SIG-M5 (cell line): Measurements from ENCODE around the gene PTGR3.

ENCODE experiments used
- DNase-seq: peaks from one replicate; lab custom pipeline; 2025; lab: John Stamatoyannopoulos, UW

Gene PTGR3, protein sequence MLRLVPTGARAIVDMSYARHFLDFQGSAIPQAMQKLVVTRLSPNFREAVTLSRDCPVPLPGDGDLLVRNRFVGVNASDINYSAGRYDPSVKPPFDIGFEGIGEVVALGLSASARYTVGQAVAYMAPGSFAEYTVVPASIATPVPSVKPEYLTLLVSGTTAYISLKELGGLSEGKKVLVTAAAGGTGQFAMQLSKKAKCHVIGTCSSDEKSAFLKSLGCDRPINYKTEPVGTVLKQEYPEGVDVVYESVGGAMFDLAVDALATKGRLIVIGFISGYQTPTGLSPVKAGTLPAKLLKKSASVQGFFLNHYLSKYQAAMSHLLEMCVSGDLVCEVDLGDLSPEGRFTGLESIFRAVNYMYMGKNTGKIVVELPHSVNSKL

GRCh38 chr18:75209129-75209950 is at the start of gene PTGR3:
TSS of gene PTGR3 (minus strand) at chr18:75209139. CDS start at chr18:75209058, 81 bp downstream.
- DNase-seq = peak; percentile 35

DNA sequence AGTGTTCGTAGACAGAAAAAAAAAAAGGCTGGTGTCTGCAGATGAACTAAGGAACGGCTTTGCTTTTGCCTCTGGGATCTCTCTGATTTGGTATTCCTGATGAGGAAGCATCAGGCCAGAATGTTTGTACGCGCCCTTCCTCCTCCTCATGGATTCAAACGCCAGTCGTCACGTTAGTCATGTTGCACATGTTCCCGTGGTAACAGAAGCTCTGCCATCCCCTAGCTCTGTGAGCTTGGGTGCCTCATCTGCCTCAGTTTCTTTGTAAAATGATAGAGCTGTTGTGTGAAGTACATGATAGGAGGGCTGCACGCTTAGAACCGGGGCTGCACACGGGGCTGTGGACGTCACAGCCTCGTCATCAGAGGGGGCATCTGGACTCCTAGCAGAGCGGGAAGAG is 48.7 kb upstream of the PTGR3 start:
- DNase-seq = no peak

GRCh38 chr18:75256376-75256775 is 47.4 kb upstream of the PTGR3 start:
- no peak for DNase-seq

GRCh38 chr18:75255094-75255493 is 46.2 kb upstream of the PTGR3 start:
- DNase-seq = no peak

DNA sequence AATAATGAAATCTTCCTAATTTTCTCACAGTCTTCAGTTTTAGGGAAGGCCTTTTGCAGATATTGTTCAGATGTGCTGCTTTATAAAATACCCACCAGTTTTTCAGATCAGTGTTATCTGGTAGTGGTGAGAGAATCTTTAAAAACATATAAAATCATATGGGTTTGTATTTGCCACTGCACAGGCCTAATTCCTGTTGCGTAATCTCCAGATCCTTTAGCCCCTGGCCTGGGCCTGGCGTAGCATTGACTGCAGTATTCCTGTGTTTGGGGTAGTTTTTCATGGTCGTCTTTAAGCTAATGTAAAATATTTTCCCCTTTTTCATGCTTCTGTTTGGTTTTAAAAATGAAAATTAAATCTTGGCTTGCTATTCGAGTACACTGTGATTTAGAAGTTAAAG is 44.8 kb upstream of the PTGR3 start:
- DNase-seq = no peak

GRCh38 chr18:75253043-75253442 is 44.1 kb upstream of the PTGR3 start:
- DNase-seq = no peak

DNA sequence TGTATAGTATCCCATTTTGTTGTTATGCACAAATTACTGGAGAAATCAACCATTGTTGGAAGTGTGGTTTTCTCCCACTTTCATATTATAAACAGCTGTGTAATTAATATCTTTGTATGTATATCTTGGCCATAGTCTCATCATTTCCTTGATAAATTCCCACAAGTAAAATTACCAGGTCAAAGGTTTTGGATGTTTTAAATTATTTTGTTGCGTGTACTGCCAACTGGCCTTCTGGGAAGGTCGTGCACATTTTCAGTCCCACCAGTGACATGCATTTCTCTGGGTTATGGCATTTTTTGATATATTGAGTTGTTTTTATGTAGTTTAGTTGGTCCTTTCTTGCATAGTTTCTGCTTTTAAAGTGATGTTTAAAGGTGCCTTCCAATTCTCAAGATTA is 43.2 kb upstream of the PTGR3 start:
- DNase-seq = no peak

- DNase-seq = no peak
Measured at GRCh38 chr18:75251466-75251865, 42.5 kb upstream of the PTGR3 start.

DNA sequence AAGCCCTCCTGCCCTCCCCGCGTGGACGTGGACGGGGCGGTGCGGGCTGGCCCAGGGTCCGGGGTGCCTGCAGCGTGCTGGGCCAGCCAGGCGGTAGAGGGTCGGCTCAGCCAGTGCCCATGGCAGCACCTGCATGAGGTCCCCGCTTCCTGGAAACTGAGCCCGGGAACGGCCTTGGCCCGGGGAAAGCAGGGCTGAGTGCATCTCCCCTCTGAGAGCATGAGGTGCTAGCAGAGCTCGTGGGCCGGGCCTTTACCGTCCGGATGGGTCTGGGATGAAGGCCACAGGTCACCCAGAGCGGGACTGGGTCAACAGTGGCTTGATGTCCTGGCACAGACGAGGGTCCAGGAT is 41.5 kb upstream of the PTGR3 start:
- DNase-seq = no peak

DNA sequence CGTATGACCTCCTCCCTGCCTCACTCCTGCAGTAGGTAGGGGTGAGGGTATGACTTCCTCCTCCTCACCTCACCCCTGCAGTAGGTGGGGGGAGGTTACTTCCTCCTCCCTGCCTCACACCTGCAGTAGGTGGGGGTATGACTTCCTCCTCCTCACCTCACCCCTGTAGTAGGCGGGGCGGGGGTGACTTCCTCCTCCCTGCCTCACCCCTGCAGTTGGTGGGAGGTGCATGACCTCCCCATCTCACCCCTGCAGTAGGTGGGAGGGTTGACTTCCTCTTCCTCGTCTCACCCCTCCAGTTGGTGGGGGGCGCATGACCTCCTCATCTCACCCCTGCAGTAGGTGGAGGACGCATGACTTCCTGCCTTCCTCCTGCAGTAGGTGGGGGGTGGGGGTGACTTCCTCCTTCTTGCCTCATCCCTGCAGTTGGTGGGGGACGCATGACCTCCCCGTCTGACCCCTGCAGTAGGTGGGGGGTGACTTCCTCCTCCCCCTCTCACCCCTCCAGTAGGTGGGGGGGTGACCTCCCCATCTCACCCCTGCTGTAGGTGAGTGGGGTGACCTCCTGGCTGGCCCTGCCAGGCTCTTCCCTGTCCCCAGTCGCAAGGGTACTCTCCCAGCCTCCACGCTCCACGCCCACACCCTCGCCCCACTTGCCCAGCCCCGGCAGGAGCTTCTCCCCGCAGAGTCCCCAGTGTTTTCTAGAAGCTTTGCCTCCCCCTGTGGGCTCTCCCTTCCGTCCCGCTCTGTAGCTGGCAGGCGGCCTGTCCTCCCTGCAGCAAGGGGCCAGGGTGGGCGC is 40.9 kb upstream of the PTGR3 start:
- no peak for DNase-seq

DNA sequence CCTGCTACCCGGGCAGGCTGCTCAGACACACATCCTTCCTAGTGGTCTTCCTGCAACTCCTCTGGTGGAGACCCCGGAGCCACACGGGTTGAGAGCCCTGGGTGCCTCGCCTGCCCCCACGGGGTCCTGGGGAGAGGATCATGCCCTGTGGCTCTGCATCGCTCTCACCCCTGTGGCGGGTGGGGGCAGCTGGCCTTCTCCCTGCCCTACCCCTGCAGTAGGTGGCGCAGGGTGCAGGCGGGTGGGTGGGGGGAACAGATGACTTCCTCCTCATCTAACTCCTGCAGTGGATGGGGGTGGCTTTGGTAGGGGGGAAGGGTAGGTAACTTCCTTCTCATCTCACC is 40.2 kb upstream of the PTGR3 start:
- DNase-seq = no peak

- no peak for DNase-seq
Measured at GRCh38 chr18:75248426-75249174, 39.7 kb upstream of the PTGR3 start.

GRCh38 chr18:75247611-75248421 is 38.9 kb upstream of the PTGR3 start:
- no peak for DNase-seq

- no peak for DNase-seq
Measured at GRCh38 chr18:75246721-75247610, 38.0 kb upstream of the PTGR3 start.

DNA sequence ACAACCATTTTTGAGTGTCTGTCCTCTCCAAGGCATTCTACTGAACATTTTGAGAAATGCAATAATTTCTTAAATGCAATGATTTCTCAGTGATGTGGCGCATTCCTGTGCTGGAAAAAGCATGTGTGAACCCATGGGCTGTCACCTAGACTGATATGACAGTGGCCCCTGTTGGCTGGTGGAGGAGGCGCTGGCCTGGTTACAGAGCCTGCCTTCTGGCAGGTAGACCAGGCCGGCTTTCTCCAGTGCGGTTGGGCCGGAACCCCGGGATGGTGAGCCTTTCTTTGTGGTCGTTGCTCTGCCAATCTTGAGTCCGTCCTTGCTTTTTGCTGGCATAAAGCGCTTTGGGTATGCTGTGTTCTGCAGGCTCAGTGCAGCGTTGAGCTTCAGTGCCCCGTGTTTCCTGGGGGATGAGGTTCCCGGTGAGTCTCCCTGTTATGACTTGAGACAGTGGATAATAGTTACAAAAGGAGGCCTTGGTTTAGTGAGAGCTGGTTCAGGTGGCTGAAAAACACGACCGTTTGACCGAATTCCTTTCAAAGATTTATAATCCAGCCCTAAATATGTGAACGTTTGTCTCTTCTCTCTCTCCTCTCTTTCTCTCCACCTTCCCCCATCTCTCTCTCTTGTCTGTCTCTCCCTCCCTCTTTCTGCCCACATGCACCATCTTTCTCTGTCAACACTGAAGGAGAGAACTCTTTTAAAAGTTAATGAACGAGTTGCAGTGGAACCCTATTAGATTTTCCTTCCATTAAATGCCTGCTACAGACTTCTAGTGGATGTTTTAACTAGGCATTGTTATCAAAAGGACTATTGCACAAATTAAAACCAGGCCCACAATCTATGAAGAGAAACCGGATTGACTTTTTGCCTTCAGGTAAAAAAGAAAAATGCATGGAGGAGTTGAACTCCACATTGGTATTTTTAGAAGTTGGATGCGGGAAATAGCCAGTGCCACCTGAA is 35.7 kb upstream of the PTGR3 start:
- DNase-seq = no peak

DNA sequence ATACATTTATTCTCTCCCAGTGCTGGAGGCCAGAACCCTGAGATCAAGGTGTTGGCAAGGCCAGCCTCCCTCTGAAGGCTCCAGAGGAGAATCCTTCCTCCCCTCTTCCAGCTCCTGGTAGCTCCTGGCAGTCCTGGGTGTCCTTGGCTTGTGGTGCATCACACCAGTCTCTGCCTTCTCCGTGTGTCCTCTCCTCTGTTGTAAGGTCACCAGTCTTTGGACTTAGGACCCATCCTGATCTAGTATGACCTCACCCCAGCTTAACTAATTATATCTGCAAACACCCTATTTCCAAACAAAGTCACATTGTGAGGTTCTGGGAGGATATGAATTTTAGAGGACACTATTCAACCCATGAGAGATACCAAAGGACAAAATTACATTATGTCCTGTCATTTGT is 32.8 kb upstream of the PTGR3 start:
- DNase-seq = no peak

- DNase-seq = no peak
Measured at GRCh38 chr18:75240433-75240832, 31.5 kb upstream of the PTGR3 start.

- DNase-seq = no peak
Measured at GRCh38 chr18:75238786-75239185, 29.8 kb upstream of the PTGR3 start.

GRCh38 chr18:75238100-75238499 is 29.2 kb upstream of the PTGR3 start:
- DNase-seq = no peak
